ENCODE measurements around the gene KCNG1. TPM values are rescaled to one million over a fixed set of nuclear protein-coding genes. Genes with fewer than 3 reads are reported as not detected.

Gene KCNG1
- polyA plus RNA-seq, 1 experiment: 16.0 TPM

DNA sequence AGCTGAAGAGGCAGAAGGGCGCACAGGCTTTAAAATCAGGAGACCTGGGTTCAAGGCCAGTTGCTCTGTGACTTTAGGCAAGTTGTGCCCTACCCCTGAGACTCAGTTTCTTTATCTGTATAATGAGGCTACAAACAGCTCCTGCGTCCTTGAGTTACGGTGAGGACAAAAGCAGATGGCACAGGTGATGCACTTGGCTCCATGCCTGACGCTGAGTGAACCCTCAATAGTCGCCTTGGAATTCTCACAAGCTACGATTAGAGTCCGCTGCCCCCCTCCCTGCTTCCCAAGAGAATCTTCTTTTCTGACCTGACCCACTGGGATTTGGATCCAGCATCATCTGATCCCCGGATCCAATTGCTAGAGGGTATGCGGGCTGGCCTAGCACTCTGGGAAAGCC, 6.4 kb downstream of the KCNG1 start:
- DNase-seq (ENCODE audit: low read depth, low spot score): no peak
- no peak overlapping the region for H3K4me3 ChIP-seq (ENCODE audit: low read depth, low read length)
- TF ChIP-seq CTCF (IDR thresholded peaks at IDR 0.05; ENCODE audit: low read depth, low read length): no peak
- H3K27ac ChIP-seq (ENCODE audit: low read depth, low read length): no peak overlapping the region
- H3K9me3 ChIP-seq (ENCODE audit: control insufficient read depth, insufficient read depth, low read length): no peaks in the 10 kb centered on the region; the same call in 1 of the 2 replicates
- ChIA-PET CTCF (interaction anchor here (0.6 to 3.8 kb wide), 8 partner anchors 11 to 309 kb away, joined by 5 to 69 read pairs (median 12); no protein-coding TSS in a partner anchor), POLR2A (no interaction called here)
- H3K27me3 ChIP-seq (ENCODE audit: control insufficient read depth, insufficient read depth, low read length): no peaks in the 10 kb centered on the region

DNA sequence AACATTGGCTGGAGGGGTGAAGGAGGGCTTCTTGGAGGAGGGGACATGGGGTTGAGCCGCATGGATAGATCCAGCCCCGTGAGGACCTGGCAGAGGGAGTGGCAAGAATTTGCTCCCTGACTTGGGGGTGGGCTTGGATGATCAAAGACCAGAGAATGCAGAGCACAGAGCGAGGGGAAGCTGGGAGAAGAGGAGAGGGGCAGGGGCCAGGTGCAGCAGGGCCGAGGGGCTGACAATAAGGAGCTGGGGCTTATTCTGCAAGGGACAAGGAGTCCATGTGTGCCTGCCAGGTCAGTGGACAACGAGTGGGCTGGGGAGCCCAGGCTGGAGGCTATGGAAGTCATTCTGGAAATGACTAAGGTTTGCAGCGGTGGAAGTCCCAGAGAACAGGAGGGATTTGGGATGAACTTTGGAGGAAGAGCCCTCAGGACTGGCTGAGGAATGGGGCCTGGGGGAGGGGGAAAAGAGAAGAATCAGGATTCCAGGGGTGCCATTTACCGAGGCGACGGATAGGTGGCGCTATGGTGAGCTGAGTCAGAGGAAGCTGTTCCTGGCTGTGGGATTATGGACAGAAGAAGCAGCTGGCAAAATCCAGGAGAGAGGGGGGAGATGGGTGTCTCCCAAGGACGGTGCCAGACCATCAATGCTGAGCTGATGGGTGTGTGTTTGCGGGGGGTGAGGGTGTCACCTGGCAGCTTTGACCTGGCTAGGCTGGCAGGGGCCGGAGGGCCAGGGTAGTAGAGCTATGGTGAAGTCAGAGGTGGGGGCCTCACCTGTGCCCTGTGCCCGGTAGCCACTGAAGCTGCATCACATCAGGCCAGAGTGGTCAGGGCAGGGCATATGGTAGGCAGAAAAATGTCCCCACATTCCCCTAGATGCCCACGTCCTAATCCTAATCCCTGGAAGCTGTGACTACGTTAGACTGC, 7.8 kb downstream of the KCNG1 start:
- no peak for DNase-seq (ENCODE audit: low read depth, low spot score)
- TF ChIP-seq CTCF (IDR thresholded peaks at IDR 0.05; ENCODE audit: low read depth, low read length): peak; percentile 88
- CTCF ChIA-PET: interaction anchor here (0.5 to 3.8 kb wide), 52 partner anchors 9 to 597 kb away, joined by 3 to 69 read pairs (median 4); partner anchors contain the start of gene DPM1
- no peaks in the 10 kb centered on the region; the same call in 1 of the 2 replicates for H3K9me3 ChIP-seq (ENCODE audit: control insufficient read depth, insufficient read depth, low read length)
- POLR2A ChIA-PET: interaction anchor here (0.6 kb wide), 1 partner anchor 102 kb away, joined by 4 read pairs; no protein-coding TSS in a partner anchor
- no peak overlapping the region for H3K27ac ChIP-seq (ENCODE audit: low read depth, low read length)
- H3K27me3 ChIP-seq (ENCODE audit: control insufficient read depth, insufficient read depth, low read length): no peaks in the 10 kb centered on the region
- no peak overlapping the region for H3K4me3 ChIP-seq (ENCODE audit: low read depth, low read length)

GRCh38 chr20:51013577-51014330, 9.2 kb downstream of the KCNG1 start:
- TF ChIP-seq CTCF (IDR thresholded peaks at IDR 0.05; ENCODE audit: low read depth, low read length): no peak
- Histone ChIP-seq H3K27ac (ENCODE audit: low read depth, low read length) (no peak overlapping the region), H3K27me3 (ENCODE audit: control insufficient read depth, insufficient read depth, low read length) (no peaks in the 10 kb centered on the region), H3K4me3 (ENCODE audit: low read depth, low read length) (no peak overlapping the region), H3K9me3 (ENCODE audit: control insufficient read depth, insufficient read depth, low read length) (no peaks in the 10 kb centered on the region; the same call in 1 of the 2 replicates)
- ChIA-PET POLR2A (no interaction called here), CTCF (interaction anchor here (0.6 to 3.8 kb wide), 4 partner anchors 27 to 293 kb away, joined by 4 to 69 read pairs (median 13); no protein-coding TSS in a partner anchor)
- DNase-seq (ENCODE audit: low read depth, low spot score): no peak

DNA sequence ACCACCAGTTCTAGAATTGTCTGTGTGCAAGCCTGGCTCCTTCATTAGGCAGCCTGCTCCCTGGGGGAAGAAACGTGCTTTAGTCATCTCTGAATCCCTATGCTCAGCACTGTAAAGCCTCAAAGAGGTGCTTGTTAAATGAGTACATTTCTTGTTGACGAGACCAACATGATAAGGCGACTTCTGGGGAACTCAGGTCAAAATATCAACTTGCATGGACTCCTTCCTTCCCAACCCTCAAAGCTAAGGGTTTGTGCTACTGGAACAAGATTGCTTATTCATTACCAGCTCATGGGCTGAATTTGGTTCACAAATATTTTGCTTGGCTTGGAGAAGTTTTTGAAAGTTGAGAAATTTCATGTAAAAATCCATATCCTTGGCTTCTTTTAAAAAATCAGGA, 10.6 kb downstream of the KCNG1 start:
- no peak for TF ChIP-seq CTCF (IDR thresholded peaks at IDR 0.05; ENCODE audit: low read depth, low read length)
- H3K9me3 ChIP-seq (ENCODE audit: control insufficient read depth, insufficient read depth, low read length): no peaks in the 10 kb centered on the region; the same call in 1 of the 2 replicates
- no peak overlapping the region for H3K27ac ChIP-seq (ENCODE audit: low read depth, low read length)
- POLR2A ChIA-PET: no interaction called here
- CTCF ChIA-PET: interaction anchor here (0.6 to 1.0 kb wide), 2 partner anchors 9 to 295 kb away, joined by 3 to 4 read pairs; no protein-coding TSS in a partner anchor
- no peak for DNase-seq (ENCODE audit: low read depth, low spot score)
- no peak overlapping the region for H3K4me3 ChIP-seq (ENCODE audit: low read depth, low read length)
- no peaks in the 10 kb centered on the region for H3K27me3 ChIP-seq (ENCODE audit: control insufficient read depth, insufficient read depth, low read length)

Data from AG04450 (cell line).